ENCODE results near the gene SLC26A6. TPM values are rescaled to one million over a fixed set of nuclear protein-coding genes. Genes with fewer than 3 reads are reported as not detected.

The SLC26A6 gene
- total RNA-seq, 6 donors from 2014 or later: 10.5 to 66.0 (median 20.4) TPM

GRCh38 chr3:48591436-48591835 is 43.8 kb downstream of the SLC26A6 start:
- ATAC-seq (ENCODE audit: low FRiP score in 2 of 2) (no peak), DNase-seq (peak in 1 of 2 donors; percentile 78)
- 84 to 90% methylated on average over 9 to 13 of the region's 14 CpGs for WGBS, 2 donors
- H3K9me3 ChIP-seq: no peaks in the 10 kb centered on the region
- H3K27ac ChIP-seq: no peak overlapping the region
- no peak overlapping the region for H3K4me3 ChIP-seq
- TF ChIP-seq EP300 (IDR thresholded peaks at IDR 0.05): no peak
- no peak for TF ChIP-seq POLR2AphosphoS5 (IDR thresholded peaks at IDR 0.05)
- TF ChIP-seq, protein P1, sequence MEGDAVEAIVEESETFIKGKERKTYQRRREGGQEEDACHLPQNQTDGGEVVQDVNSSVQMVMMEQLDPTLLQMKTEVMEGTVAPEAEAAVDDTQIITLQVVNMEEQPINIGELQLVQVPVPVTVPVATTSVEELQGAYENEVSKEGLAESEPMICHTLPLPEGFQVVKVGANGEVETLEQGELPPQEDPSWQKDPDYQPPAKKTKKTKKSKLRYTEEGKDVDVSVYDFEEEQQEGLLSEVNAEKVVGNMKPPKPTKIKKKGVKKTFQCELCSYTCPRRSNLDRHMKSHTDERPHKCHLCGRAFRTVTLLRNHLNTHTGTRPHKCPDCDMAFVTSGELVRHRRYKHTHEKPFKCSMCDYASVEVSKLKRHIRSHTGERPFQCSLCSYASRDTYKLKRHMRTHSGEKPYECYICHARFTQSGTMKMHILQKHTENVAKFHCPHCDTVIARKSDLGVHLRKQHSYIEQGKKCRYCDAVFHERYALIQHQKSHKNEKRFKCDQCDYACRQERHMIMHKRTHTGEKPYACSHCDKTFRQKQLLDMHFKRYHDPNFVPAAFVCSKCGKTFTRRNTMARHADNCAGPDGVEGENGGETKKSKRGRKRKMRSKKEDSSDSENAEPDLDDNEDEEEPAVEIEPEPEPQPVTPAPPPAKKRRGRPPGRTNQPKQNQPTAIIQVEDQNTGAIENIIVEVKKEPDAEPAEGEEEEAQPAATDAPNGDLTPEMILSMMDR (IDR thresholded peaks at IDR 0.05): no peak
- no peak for TF ChIP-seq POLR2A (IDR thresholded peaks at IDR 0.05)
- H3K36me3 ChIP-seq: no peaks in the 10 kb centered on the region
- peaks cover 0 to 4% (median 0%) of the 10 kb centered on the region in 4 donors for H3K27me3 ChIP-seq
- peaks cover 7 to 15% (median 13%) of the 10 kb centered on the region in 4 donors for H3K4me1 ChIP-seq

- Histone ChIP-seq H3K4me3 (no peak overlapping the region), H3K27ac (no peak overlapping the region), H3K9me3 (no peaks in the 10 kb centered on the region), H3K27me3 (no peaks in the 10 kb centered on the region), H3K36me3 (no peaks in the 10 kb centered on the region), H3K4me1 (no peaks in the 10 kb centered on the region)
- 47 to 72% methylated on average over 8 to 15 of the region's 15 CpGs for WGBS, 2 donors
- ATAC-seq (ENCODE audit: low FRiP score in 2 of 2) (no peak), DNase-seq (peak in 1 of 2 donors; percentile 66)
- TF ChIP-seq POLR2A (IDR thresholded peaks at IDR 0.05) (no peak), POLR2AphosphoS5 (IDR thresholded peaks at IDR 0.05) (no peak), EP300 (IDR thresholded peaks at IDR 0.05) (no peak)
- TF ChIP-seq, protein P1 (IDR thresholded peaks at IDR 0.05): no peak
These were observed 47.0 kb downstream of the SLC26A6 start for GRCh38 chr3:48588230-48588629.

GRCh38 chr3:48587686-48588085 is 47.6 kb downstream of the SLC26A6 start:
- DNase-seq (peak in 1 of 2 donors; percentile 54), ATAC-seq (ENCODE audit: low FRiP score in 2 of 2) (no peak)
- H3K36me3 ChIP-seq: no peaks in the 10 kb centered on the region
- no peaks in the 10 kb centered on the region for H3K4me1 ChIP-seq
- H3K9me3 ChIP-seq: no peaks in the 10 kb centered on the region
- H3K4me3 ChIP-seq: no peak overlapping the region
- no peak overlapping the region for H3K27ac ChIP-seq
- WGBS, 2 donors: 78 to 87% methylated on average over 10 to 11 of the region's 11 CpGs
- no peak for TF ChIP-seq POLR2AphosphoS5 (IDR thresholded peaks at IDR 0.05)
- TF ChIP-seq EP300 (IDR thresholded peaks at IDR 0.05): no peak
- TF ChIP-seq, protein P1 (IDR thresholded peaks at IDR 0.05): no peak
- no peak for TF ChIP-seq POLR2A (IDR thresholded peaks at IDR 0.05)
- no peaks in the 10 kb centered on the region for H3K27me3 ChIP-seq

DNA sequence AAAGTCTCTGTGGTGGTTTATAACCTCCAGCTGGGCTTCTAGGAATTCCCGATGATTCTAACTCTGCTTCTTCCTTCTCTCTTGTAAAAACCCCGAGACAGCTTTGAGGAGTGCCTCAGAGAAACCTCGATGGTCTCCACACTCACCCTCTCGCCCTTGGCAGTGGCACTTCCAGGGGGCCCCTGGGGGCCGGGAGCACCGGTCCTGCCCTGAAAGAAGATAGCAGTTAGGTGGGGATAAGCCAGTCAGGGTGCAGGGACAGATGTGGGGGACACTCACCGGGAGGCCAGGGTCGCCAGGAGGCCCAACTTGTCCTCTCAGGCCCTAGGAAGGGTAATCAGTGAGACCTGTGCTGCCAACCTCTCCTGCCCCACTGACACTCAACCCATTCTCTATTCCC is 49.9 kb downstream of the SLC26A6 start:
- 77 to 78% methylated on average over 8 of the region's 8 CpGs for WGBS, 2 donors
- H3K36me3 ChIP-seq: no peaks in the 10 kb centered on the region
- H3K4me1 ChIP-seq: no peaks in the 10 kb centered on the region
- TF ChIP-seq POLR2A (IDR thresholded peaks at IDR 0.05) (no peak), POLR2AphosphoS5 (IDR thresholded peaks at IDR 0.05) (no peak), EP300 (IDR thresholded peaks at IDR 0.05) (no peak)
- TF ChIP-seq, protein P1 (IDR thresholded peaks at IDR 0.05): no peak
- H3K4me3 ChIP-seq: no peak overlapping the region
- no peak overlapping the region for H3K27ac ChIP-seq
- no peaks in the 10 kb centered on the region for H3K9me3 ChIP-seq
- H3K27me3 ChIP-seq: no peaks in the 10 kb centered on the region
- DNase-seq (peak in 1 of 2 donors; percentile 62), ATAC-seq (ENCODE audit: low FRiP score in 2 of 2) (no peak)

- H3K9me3 ChIP-seq: no peaks in the 10 kb centered on the region
- H3K4me3 ChIP-seq: no peak overlapping the region
- H3K27ac ChIP-seq: no peak overlapping the region
- ATAC-seq (ENCODE audit: low FRiP score in 2 of 2): no peak
- no peaks in the 10 kb centered on the region for H3K27me3 ChIP-seq
- WGBS, 2 donors: 73 to 75% methylated on average over 4 to 9 of the region's 9 CpGs
- no peaks in the 10 kb centered on the region for H3K36me3 ChIP-seq
- no peaks in the 10 kb centered on the region for H3K4me1 ChIP-seq
- peak in 1 of 2 donors; percentile 78 for DNase-seq
- TF ChIP-seq POLR2AphosphoS5 (IDR thresholded peaks at IDR 0.05): no peak
- TF ChIP-seq POLR2A (IDR thresholded peaks at IDR 0.05): no peak
- TF ChIP-seq EP300 (IDR thresholded peaks at IDR 0.05): no peak
- TF ChIP-seq, protein P1 (IDR thresholded peaks at IDR 0.05): no peak
These were observed 50.4 kb downstream of the SLC26A6 start for GRCh38 chr3:48584836-48585235.

Data from upper lobe of left lung (tissue), 6 donors.